ENCODE measurements around the gene SPTLC3.

The SPTLC3 gene

DNA sequence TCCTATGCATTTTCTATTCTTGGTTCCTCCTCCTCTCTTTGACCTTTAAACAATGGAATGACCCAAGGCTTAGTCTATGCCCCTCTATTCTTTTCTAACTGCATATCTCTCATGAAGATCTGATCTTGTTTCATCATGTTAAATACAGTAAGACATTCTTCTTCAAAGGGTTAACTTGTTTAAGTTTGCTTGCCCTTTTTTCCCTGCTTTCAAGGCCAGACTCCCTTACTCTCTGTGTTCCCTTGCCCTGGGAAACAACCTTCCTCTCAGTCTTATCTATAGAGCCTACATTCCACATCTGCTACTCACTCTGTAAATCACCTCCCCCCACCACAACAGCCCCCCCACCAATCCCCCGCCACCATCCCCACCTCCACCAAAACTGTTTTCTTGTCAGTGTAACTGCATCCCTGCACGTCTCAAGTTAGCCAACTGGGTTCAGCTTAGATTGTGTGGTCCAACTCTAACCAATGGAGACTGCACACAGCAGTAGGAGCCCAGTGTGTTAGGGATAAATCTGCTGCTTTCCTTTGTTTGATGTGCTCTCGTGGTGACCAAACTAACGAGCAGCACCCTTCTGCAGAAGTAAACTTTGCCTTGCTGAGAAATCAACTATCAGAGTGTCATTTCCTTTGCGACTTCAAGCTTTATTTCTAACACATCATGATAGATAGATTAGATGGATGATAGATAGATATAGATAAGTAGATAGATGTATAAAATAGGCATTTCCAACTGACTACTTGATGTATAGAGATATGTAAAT is 12.6 kb downstream of the SPTLC3 start:
- TF ChIP-seq CTCF (IDR thresholded peaks at IDR 0.05; ENCODE audit: borderline replicate concordance, insufficient read depth, low read depth, low read length) = no peak
- H3K4me3 ChIP-seq (ENCODE audit: low read depth, low read length) = no peak overlapping the region

DNA sequence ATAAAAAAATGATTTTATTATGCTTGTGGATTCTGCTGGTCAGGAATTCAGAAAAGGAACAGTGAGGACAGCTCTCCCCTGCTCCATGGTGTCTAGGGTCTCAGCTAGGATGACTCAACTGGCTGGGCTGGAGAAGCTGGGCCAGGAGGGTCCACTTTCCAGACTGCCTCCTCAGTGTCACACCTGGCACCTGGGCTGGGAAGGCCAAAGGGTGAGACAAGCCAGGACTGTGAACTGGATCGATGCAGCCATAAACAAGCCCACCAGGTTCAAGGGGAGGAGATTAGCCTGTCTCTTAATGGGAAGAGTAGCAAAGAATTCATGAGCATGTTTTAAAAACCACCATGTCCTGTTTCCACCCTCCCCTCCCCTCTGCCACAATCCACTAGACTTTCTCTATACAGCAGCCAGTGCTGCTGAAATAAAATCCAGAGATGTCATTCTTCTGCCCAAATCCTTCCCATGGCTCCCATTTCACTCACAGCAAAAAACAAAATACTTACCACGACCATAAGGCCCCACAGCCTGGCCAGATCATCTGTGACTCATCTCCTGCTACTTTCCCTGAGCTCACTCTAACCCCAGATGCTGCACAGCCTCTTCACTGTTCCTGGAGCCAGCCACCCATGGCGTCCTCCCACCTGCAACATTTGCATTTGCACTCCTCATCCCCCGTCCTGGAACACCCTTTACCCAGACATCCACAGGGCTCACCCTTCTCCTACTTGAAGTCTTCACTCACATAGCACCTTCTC is 13.8 kb downstream of the SPTLC3 start:
- no peak overlapping the region for H3K4me3 ChIP-seq (ENCODE audit: low read depth, low read length)
- TF ChIP-seq CTCF (IDR thresholded peaks at IDR 0.05; ENCODE audit: borderline replicate concordance, insufficient read depth, low read depth, low read length) = no peak

DNA sequence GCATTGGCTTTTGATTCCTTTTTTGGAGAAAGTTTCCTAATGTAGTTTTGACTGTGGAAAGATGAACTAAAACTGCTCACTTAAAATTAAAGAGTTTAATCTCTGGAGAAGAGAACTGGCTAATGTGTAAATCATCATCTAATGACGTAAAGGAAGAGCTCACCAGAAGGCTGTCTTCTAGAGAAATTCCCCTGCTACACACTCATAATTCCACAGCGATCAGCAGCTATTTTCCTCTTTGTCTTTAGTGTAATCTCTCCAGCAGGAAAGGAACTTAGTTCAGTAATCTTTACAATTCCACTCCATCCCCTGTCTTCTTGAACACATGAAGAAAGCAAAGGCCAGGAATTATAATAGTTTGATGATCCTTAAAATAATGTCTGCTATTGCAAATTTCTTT is 15.8 kb downstream of the SPTLC3 start:
- no peak for TF ChIP-seq CTCF (IDR thresholded peaks at IDR 0.05; ENCODE audit: borderline replicate concordance, insufficient read depth, low read depth, low read length)
- H3K4me3 ChIP-seq (ENCODE audit: low read depth, low read length) = no peak overlapping the region

DNA sequence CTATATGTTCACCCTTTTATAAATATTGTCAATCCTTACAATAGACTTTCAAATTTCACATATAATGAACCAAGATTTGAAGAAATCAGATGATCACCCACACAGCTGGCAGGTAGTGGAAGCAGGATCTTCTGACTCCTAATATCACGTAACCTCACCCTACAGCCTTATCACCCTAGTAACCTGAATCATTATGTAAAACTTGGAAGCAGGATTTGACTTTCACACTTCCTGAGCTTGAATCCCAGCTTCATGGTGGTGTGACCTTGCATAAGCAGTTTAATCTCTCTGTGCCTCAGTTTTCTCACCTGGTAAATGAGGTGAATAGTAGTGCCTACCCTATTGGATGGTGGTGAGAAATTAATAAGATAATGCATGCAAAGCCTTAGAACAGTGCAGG is 16.4 kb downstream of the SPTLC3 start:
- no peak overlapping the region for H3K4me3 ChIP-seq (ENCODE audit: low read depth, low read length)
- no peak for TF ChIP-seq CTCF (IDR thresholded peaks at IDR 0.05; ENCODE audit: borderline replicate concordance, insufficient read depth, low read depth, low read length)

DNA sequence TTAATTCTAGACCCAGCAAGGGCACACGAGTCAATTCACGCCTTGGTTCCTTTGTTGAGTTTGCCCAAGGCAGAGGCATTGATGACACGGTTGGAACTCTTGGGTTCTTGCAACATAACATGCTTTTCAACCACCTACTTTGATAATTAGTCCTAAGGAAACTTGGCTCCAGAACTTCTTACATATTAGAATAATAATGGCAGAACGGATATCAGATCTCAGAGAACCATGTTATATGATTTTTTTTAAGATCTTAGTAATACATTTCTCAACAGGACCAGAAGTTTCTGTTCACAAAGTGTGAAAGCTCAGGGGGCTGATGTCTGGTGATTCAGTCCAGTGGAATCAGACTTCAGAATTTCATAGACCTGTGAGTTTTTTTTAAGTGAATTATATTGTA is 19.2 kb downstream of the SPTLC3 start:
- H3K4me3 ChIP-seq (ENCODE audit: low read depth, low read length) = no peak overlapping the region
- TF ChIP-seq CTCF (IDR thresholded peaks at IDR 0.05; ENCODE audit: borderline replicate concordance, insufficient read depth, low read depth, low read length) = no peak

- TF ChIP-seq CTCF (IDR thresholded peaks at IDR 0.05; ENCODE audit: borderline replicate concordance, insufficient read depth, low read depth, low read length) = no peak
- H3K4me3 ChIP-seq (ENCODE audit: low read depth, low read length) = no peak overlapping the region
Measured at GRCh38 chr20:13028673-13029072, 19.9 kb downstream of the SPTLC3 start.

Data from GM12875 (cell line).